K562 (cell line): Measurements from ENCODE around the gene GALK2.

ENCODE experiments used
- DPF2 ChIP-seq: fragments of 450-650 bp; IDR thresholded peaks from 2 replicates; pipeline ENCODE4 v1.6.1; 2016
- EP300 ChIP-seq: IDR thresholded peaks from 2 replicates; pipeline ENCODE4 v1.6.1; 2012; ENCODE audit warnings: low read length, improper control_type of control experiment
- FOXJ3 ChIP-seq: sonication (generic); formaldehyde crosslinking; IDR thresholded peaks from 2 replicates; pipeline ENCODE4 v1.4.0; 2020; ENCODE audit warnings: mild to moderate bottlenecking, missing genetic modification reagents
- POLR2AphosphoS2 ChIP-seq: IDR thresholded peaks from 2 replicates; pipeline ENCODE4 v1.6.1; 2012; ENCODE audit warnings: low read length, improper control_type of control experiment
- RFX5 ChIP-seq: IDR thresholded peaks from 2 replicates; pipeline ENCODE4 v1.6.1; 2011; ENCODE audit warnings: low read depth, mild to moderate bottlenecking, improper control_type of control experiment, low read length
- TBL1XR1 ChIP-seq, 2 experiments: IDR thresholded peaks; 2 replicates each; pipeline ENCODE4 v1.6.1; 2012; ENCODE audit warnings: improper control_type of control experiment in 2 of 2, low read length in 2 of 2, mild to moderate bottlenecking in 1 of 2
- ZNF143 ChIP-seq: sonication (generic); formaldehyde crosslinking; IDR thresholded peaks from 2 replicates; pipeline ENCODE4 v1.9.0; 2022; ENCODE audit warnings: mild to moderate bottlenecking, missing genetic modification reagents
- ZNF431 ChIP-seq: sonication (generic); formaldehyde crosslinking; IDR thresholded peaks from 2 replicates; pipeline ENCODE4 v1.8.0; 2022; ENCODE audit warnings: mild to moderate bottlenecking, missing genetic modification reagents

- TF ChIP-seq DPF2 (no peak), RFX5 (no peak), FOXJ3 (CRISPR knock-in tag) (no peak), TBL1XR1 (IDR thresholded peaks at IDR 0.05; ENCODE audit: low read length in 2 of 2) (no peak), ZNF143 (CRISPR knock-in tag) (no peak), EP300 (no peak), ZNF431 (CRISPR knock-in tag) (no peak), POLR2AphosphoS2 (no peak)
Observed at GRCh38 chr15:49265911-49266310, 95.9 kb downstream of the GALK2 start.
